Thyroid gland (tissue), 4 donors: ENCODE data around the gene ZNF207. TPM values are rescaled to one million over a fixed set of nuclear protein-coding genes. Genes with fewer than 3 reads are reported as not detected.
"Not testable (repeated sequence)": the region's sequence is repeated elsewhere in the genome, so short reads cannot be mapped to it uniquely, and the experiment has no call there.

Experiments used
- DNase-seq, 2 donors: peaks; one replicate each; pipeline ENCODE4 v3.0.0-alpha.2; 2019
- H3K27ac ChIP-seq, 3 donors: fragments of 200-600 bp; sonication (generic); 1 replicate in 2 of 3; 2 replicates in 1 of 3; pipeline ENCODE4 v1.5.1; 2016 to 2019; ENCODE audit warnings: mild to moderate bottlenecking in 1 of 3, moderate library complexity in 1 of 3
- H3K27me3 ChIP-seq: fragments of 200-600 bp; sonication (generic); one replicate; pipeline ENCODE4 v1.5.1; 2019
- H3K36me3 ChIP-seq, 2 donors: fragments of 200-600 bp; sonication (generic); one replicate each; pipeline ENCODE4 v1.5.1; 2016 to 2019
- H3K4me1 ChIP-seq, 2 donors: fragments of 200-600 bp; sonication (generic); one replicate each; pipeline ENCODE4 v1.5.1; 2017 to 2019
- H3K4me3 ChIP-seq, 3 donors: fragments of 200-600 bp; sonication (generic); replicated peaks in 1 of 3; 1 replicate in 2 of 3; 2 replicates in 1 of 3; pipeline ENCODE4 v1.5.1; 2016; ENCODE audit warnings: mild to moderate bottlenecking in 1 of 3
- H3K9me3 ChIP-seq: fragments of 200-600 bp; sonication (generic); one replicate; pipeline ENCODE4 v1.5.1; 2017
- POLR2A ChIP-seq, 2 donors: fragments of 450-650 bp; IDR thresholded peaks; one replicate each; pipeline ENCODE4 v1.6.1; 2017; ENCODE audit warnings: antibody characterized with exemption in 2 of 2, mild to moderate bottlenecking in 2 of 2, moderate library complexity in 1 of 2
- WGBS, 2 donors: methylation state at CpG; one replicate each; pipeline ENCODE4 v1.1.5; 2017; 5-methylcytosine and 5-hydroxymethylcytosine counted together
- intact Hi-C: fragments of 100-400 bp; cut with DNase I; formaldehyde crosslinking; loops from one replicate; pipeline ENCODE4 v1.15.1; 2023
- total RNA-seq, 4 donors: library from RNA; depleted of rRNA; stranded (reverse); fragments of >200 nt; gene quantifications; one replicate each; pipeline ENCODE4 v1.2.3, GENCODE V29; 2016
- TF ChIP-seq, protein P1 (sequence below), 6 experiments: fragments of 200-600 bp in 3 of 6; fragments of 450-650 bp in 3 of 6; sonication (generic) in 3 of 6; IDR thresholded peaks; one replicate each; pipeline ENCODE4 v1.5.1; 2016 to 2019; ENCODE audit warnings: antibody characterized with exemption in 6 of 6, mild to moderate bottlenecking in 2 of 6, inconsistent platforms in 1 of 6, moderate library complexity in 1 of 6

Gene ZNF207
- total RNA-seq, 4 donors from 2014 or later, result 155 to 218 (median 194) TPM

DNA sequence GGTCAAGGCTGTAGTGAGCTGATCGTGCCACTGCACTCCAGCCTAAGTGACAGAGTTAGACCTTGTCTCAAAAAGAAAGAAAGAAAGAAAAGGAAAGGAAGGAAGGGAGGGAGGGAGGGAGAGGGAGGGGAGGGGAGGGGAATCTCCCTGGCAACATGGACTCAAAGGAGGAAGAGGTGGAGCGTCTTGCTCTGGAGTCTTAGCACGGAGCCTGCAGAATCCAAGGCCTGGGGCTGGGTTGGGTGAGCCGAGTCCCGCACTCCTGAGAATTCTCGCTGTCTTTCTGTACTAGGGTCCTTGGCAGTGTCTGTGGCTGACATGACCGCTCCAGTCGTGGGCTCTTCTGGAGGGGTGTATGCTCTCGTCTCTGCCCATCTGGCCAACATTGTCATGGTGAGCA is 44.9 kb upstream of the ZNF207 start:
- TF ChIP-seq, protein P1, sequence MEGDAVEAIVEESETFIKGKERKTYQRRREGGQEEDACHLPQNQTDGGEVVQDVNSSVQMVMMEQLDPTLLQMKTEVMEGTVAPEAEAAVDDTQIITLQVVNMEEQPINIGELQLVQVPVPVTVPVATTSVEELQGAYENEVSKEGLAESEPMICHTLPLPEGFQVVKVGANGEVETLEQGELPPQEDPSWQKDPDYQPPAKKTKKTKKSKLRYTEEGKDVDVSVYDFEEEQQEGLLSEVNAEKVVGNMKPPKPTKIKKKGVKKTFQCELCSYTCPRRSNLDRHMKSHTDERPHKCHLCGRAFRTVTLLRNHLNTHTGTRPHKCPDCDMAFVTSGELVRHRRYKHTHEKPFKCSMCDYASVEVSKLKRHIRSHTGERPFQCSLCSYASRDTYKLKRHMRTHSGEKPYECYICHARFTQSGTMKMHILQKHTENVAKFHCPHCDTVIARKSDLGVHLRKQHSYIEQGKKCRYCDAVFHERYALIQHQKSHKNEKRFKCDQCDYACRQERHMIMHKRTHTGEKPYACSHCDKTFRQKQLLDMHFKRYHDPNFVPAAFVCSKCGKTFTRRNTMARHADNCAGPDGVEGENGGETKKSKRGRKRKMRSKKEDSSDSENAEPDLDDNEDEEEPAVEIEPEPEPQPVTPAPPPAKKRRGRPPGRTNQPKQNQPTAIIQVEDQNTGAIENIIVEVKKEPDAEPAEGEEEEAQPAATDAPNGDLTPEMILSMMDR (IDR thresholded peaks at IDR 0.05), result no peak
- TF ChIP-seq POLR2A (IDR thresholded peaks at IDR 0.05), result no peak

GRCh38 chr17:32307658-32308057 is 42.3 kb upstream of the ZNF207 start:
- 61 to 70% methylated on average over 4 of the region's 4 CpGs for WGBS, 2 donors
- DNase-seq, result no peak

More for the DNA sequence above, 44.9 kb upstream of the ZNF207 start:
- Histone ChIP-seq H3K36me3 (no peaks in the 10 kb centered on the region), H3K4me1 (no peaks in the 10 kb centered on the region), H3K27ac (no peak overlapping the region), H3K4me3 (no peak overlapping the region), H3K27me3 (no peaks in the 10 kb centered on the region), H3K9me3 (no peaks in the 10 kb centered on the region)
- 75 to 84% methylated on average over 6 to 9 of the region's 9 CpGs for WGBS, 2 donors
- DNase-seq, result no peak
- intact Hi-C loops, result no loop called here

GRCh38 chr17:32311028-32311536 is 38.9 kb upstream of the ZNF207 start:
- Histone ChIP-seq H3K9me3 (no peaks in the 10 kb centered on the region), H3K27me3 (no peaks in the 10 kb centered on the region), H3K4me1 (no peaks in the 10 kb centered on the region), H3K27ac (no peak overlapping the region), H3K4me3 (no peak overlapping the region), H3K36me3 (no peaks in the 10 kb centered on the region)
- intact Hi-C loops, result no loop called here
- no peak for DNase-seq
- 28 to 30% methylated on average over 9 of the region's 9 CpGs for WGBS, 2 donors
- no peak for TF ChIP-seq POLR2A (IDR thresholded peaks at IDR 0.05)
- TF ChIP-seq, protein P1 (IDR thresholded peaks at IDR 0.05), result no peak

More at GRCh38 chr17:32307658-32308057, 42.3 kb upstream of the ZNF207 start:
- no peaks in the 10 kb centered on the region for H3K9me3 ChIP-seq
- no peak overlapping the region for H3K27ac ChIP-seq
- intact Hi-C loops, result no loop called here
- H3K4me3 ChIP-seq, result no peak overlapping the region
- no peaks in the 10 kb centered on the region for H3K4me1 ChIP-seq
- no peaks in the 10 kb centered on the region for H3K27me3 ChIP-seq
- no peaks in the 10 kb centered on the region for H3K36me3 ChIP-seq
- TF ChIP-seq, protein P1 (IDR thresholded peaks at IDR 0.05), result no peak
- TF ChIP-seq POLR2A (IDR thresholded peaks at IDR 0.05), result no peak

DNA sequence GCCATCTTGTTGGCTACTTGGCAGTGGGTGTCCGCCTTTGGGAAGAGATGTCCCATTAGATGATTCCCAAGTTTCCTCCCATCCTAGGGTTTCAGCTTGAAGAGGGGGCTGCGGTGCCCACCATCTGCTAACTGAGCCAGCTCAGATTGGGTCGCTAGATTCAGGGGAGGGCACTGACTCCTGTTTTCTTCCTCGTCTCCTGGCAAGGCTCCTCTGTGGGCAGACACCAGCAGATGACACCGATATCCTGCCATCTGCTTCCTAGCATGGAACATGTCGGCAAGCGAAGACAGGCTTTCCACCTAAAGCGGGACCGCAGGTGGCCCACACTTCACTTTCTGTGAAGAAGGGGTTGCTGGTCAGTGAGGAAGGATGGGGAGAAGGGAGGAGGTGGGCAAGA is 35.3 kb upstream of the ZNF207 start:
- no peak for DNase-seq
- Histone ChIP-seq H3K4me3 (no peak overlapping the region), H3K9me3 (no peaks in the 10 kb centered on the region), H3K36me3 (no peaks in the 10 kb centered on the region), H3K27me3 (no peaks in the 10 kb centered on the region), H3K4me1 (no peaks in the 10 kb centered on the region), H3K27ac (no peak overlapping the region)
- intact Hi-C loops, result no loop called here
- WGBS, 2 donors, result 92% methylated on average over 5 to 9 of the region's 9 CpGs
- TF ChIP-seq, protein P1 (IDR thresholded peaks at IDR 0.05), result no peak
- TF ChIP-seq POLR2A (IDR thresholded peaks at IDR 0.05), result no peak

DNA sequence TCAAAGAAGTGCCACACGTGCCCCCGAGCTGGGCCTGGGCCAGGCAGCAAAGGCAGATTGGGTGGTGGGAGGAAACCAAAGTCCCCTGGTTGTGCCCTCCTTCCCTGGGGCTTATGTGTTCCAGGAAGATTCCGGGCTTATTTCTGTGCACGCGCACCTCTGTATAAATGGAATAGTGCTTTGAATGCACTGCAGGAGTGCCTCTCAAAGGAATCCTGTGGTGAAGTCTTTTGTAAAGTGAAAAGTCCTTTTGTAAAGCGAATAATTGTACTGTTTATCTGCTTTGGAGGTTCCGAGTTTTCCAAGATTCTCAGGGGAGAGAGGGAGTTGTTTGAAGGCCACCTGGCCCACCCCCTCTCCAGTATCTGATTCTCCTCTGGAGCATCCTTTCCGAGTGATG is 34.8 kb upstream of the ZNF207 start:
- DNase-seq, result no peak
- no peak overlapping the region for H3K4me3 ChIP-seq
- no peaks in the 10 kb centered on the region for H3K36me3 ChIP-seq
- intact Hi-C loops, result no loop called here
- no peaks in the 10 kb centered on the region for H3K9me3 ChIP-seq
- TF ChIP-seq, protein P1 (IDR thresholded peaks at IDR 0.05), result no peak
- no peak for TF ChIP-seq POLR2A (IDR thresholded peaks at IDR 0.05)
- H3K27ac ChIP-seq, result no peak overlapping the region
- no peaks in the 10 kb centered on the region for H3K27me3 ChIP-seq
- WGBS, 2 donors, result 85 to 87% methylated on average over 8 of the region's 8 CpGs
- no peaks in the 10 kb centered on the region for H3K4me1 ChIP-seq

DNA sequence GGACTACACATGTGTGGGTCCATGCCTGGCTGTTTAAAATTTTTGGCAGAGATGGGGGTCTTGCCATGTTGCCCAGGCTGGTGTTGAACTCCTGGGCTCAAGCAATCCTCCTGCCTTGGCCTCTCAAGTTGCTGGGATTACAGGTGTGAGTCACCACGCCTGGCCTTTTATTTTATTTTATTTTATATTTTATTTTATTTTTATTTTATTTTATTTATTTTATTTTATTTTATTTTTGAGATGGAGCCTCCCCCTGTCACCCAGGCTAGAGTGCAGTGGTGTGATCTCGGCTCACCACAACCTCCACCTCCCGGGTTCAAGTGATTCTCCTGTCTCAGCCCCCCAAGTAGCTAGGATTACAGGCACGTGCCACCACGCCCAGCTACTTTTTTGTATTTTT is 33.3 kb upstream of the ZNF207 start:
- 96 to 97% methylated on average over 5 of the region's 5 CpGs for WGBS, 2 donors
- DNase-seq, H3K36me3 ChIP-seq, intact Hi-C loops, H3K4me1 ChIP-seq, H3K4me3 ChIP-seq, H3K9me3 ChIP-seq, H3K27me3 ChIP-seq, H3K27ac ChIP-seq: not testable (repeated sequence)
